ENCODE measurements around the gene TMEM151A.

Gene TMEM151A

GRCh38 chr11:66340596-66341501, 49.2 kb downstream of the TMEM151A start:
- Histone ChIP-seq H3K36me3 (replicated peaks) (peaks cover 26% of the 10 kb centered on the region), H3K27me3 (replicated peaks) (no peaks in the 10 kb centered on the region), H3K4me3 (ENCODE audit: low read depth, low read length) (no peak overlapping the region), H3K27ac (no peak overlapping the region)
- in situ Hi-C loops (cut with HindIII; ENCODE audit: low pct_ligation_motif_present, low sequenced_read_pairs), result no loop called here
- DNase-seq, result no peak
- no peak for TF ChIP-seq CTCF (IDR thresholded peaks at IDR 0.05; ENCODE audit: low read depth, low read length, missing control alignments)

- Histone ChIP-seq H3K4me3 (ENCODE audit: low read depth, low read length) (no peak overlapping the region), H3K27ac (no peak overlapping the region), H3K27me3 (replicated peaks) (no peaks in the 10 kb centered on the region), H3K36me3 (replicated peaks) (peaks cover 26% of the 10 kb centered on the region)
- no peak for TF ChIP-seq CTCF (IDR thresholded peaks at IDR 0.05; ENCODE audit: low read depth, low read length, missing control alignments)
- DNase-seq, result no peak
- in situ Hi-C loops (cut with HindIII; ENCODE audit: low pct_ligation_motif_present, low sequenced_read_pairs), result no loop called here
These were observed 49.9 kb downstream of the TMEM151A start for GRCh38 chr11:66341502-66342126.

GRCh38 chr11:66343176-66343575, 51.5 kb downstream of the TMEM151A start:
- no peak overlapping the region for H3K27ac ChIP-seq
- no peak overlapping the region for H3K4me3 ChIP-seq (ENCODE audit: low read depth, low read length)
- no peak for DNase-seq
- TF ChIP-seq CTCF (IDR thresholded peaks at IDR 0.05; ENCODE audit: low read depth, low read length, missing control alignments), result no peak
- H3K36me3 ChIP-seq (replicated peaks), result peaks cover 26% of the 10 kb centered on the region
- in situ Hi-C loops (cut with HindIII; ENCODE audit: low pct_ligation_motif_present, low sequenced_read_pairs), result no loop called here
- no peaks in the 10 kb centered on the region for H3K27me3 ChIP-seq (replicated peaks)

GRCh38 chr11:66344550-66345315, 53.0 kb downstream of the TMEM151A start, which contains the start of gene BRMS1:
Gene BRMS1 (minus strand): TSS chr11:66345104. CDS start chr11:66342234, 2,870 bp downstream.
- Histone ChIP-seq H3K4me3 (ENCODE audit: low read depth, low read length) (peak within 1 kb of the TSS; percentile 98), H3K36me3 (replicated peaks) (peaks cover 17% of the 10 kb centered on the region), H3K27ac (peak within 1 kb of the TSS; percentile 69), H3K27me3 (replicated peaks) (no peaks in the 10 kb centered on the region)
- DNase-seq, result peak; percentile 98
- TF ChIP-seq CTCF (IDR thresholded peaks at IDR 0.05; ENCODE audit: low read depth, low read length, missing control alignments), result peak; percentile 29
- in situ Hi-C loops (cut with HindIII; ENCODE audit: low pct_ligation_motif_present, low sequenced_read_pairs), result no loop called here

- in situ Hi-C loops (cut with HindIII; ENCODE audit: low pct_ligation_motif_present, low sequenced_read_pairs), result no loop called here
- Histone ChIP-seq H3K36me3 (replicated peaks) (peaks cover 12% of the 10 kb centered on the region), H3K27me3 (replicated peaks) (no peaks in the 10 kb centered on the region), H3K4me3 (ENCODE audit: low read depth, low read length) (peak overlapping the region; percentile 98), H3K27ac (peak overlapping the region; percentile 69)
- no peak for TF ChIP-seq CTCF (IDR thresholded peaks at IDR 0.05; ENCODE audit: low read depth, low read length, missing control alignments)
- DNase-seq, result no peak
These were observed 53.6 kb downstream of the TMEM151A start for GRCh38 chr11:66345316-66345649.
